Loucy (cell line): ENCODE measurements around the gene RFX3.

ENCODE experiments used
- EZH2phosphoT487 ChIP-seq: fragments of 200-600 bp; IDR thresholded peaks from 2 replicates; pipeline ENCODE4 v1.6.1; 2018; ENCODE audit warnings: antibody characterized with exemption, mild to moderate bottlenecking, moderate library complexity, borderline replicate concordance
- TF ChIP-seq, protein P1 (sequence below): fragments of 200-600 bp; sonication (generic); conservative IDR thresholded peaks from 2 replicates; pipeline ENCODE4 v1.5.1; 2014; ENCODE audit warnings: mild to moderate bottlenecking, antibody characterized with exemption, low read length

DNA sequence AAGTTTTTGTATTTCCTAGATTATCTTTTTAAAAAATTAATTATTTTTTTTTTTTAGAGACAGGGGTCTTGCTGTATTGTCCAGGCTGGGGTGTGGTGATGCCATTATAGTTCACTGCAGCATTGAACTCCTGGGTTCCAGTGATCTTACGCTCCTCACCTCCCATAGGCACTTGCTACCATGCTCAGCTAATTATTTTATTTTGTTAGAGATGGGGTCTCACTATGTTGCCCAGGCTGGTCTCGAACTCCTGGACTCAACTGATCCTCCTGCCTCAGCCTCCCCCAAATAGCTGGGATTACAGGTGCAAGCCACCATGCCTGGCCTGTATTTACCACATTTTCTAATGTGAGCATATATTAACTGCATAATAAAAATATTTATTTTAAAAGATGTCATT is 274.5 kb downstream of the RFX3 start:
- TF ChIP-seq, protein P1, sequence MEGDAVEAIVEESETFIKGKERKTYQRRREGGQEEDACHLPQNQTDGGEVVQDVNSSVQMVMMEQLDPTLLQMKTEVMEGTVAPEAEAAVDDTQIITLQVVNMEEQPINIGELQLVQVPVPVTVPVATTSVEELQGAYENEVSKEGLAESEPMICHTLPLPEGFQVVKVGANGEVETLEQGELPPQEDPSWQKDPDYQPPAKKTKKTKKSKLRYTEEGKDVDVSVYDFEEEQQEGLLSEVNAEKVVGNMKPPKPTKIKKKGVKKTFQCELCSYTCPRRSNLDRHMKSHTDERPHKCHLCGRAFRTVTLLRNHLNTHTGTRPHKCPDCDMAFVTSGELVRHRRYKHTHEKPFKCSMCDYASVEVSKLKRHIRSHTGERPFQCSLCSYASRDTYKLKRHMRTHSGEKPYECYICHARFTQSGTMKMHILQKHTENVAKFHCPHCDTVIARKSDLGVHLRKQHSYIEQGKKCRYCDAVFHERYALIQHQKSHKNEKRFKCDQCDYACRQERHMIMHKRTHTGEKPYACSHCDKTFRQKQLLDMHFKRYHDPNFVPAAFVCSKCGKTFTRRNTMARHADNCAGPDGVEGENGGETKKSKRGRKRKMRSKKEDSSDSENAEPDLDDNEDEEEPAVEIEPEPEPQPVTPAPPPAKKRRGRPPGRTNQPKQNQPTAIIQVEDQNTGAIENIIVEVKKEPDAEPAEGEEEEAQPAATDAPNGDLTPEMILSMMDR: no peak
- no peak for TF ChIP-seq EZH2phosphoT487
